SK-N-SH (cell line): ENCODE results near the gene PERCC1. TPM values are rescaled to one million over a fixed set of nuclear protein-coding genes. Genes with fewer than 3 reads are reported as not detected.

Experiments
- CTCF ChIA-PET: fragments of 300-600, 350-600 bp; formaldehyde crosslinking; extraction: SDS; loops from one replicate; lab custom pipeline; 2021; lab: Yijun Ruan, JAX
- POLR2A ChIA-PET: fragments of 350-600 bp; sonication (Branson Sonifier 250); formaldehyde crosslinking; extraction: SDS; loops from one replicate; lab custom pipeline; 2020; ENCODE audit warnings: antibody characterized with exemption, inconsistent platforms; lab: Yijun Ruan, JAX
- DNase-seq: peaks from one replicate; pipeline ENCODE4 v3.0.0; 2012
- H2AFZ ChIP-seq: fragments of 200-600 bp; sonication (generic); 2 replicates; pipeline ENCODE4 v1.8.1; 2016; ENCODE audit warnings: antibody characterized with exemption, mild to moderate bottlenecking, low read depth
- H3F3A ChIP-seq: fragments of 200-600 bp; sonication (generic); replicated peaks from 2 replicates; pipeline ENCODE3; 2016; ENCODE audit warnings: antibody characterized with exemption, mild to moderate bottlenecking; ENCODE audit not compliant: insufficient read depth
- H3K27ac ChIP-seq, 2 experiments: fragments of 200-500 bp in 1 of 2; fragments of 200-600 bp in 1 of 2; sonication (Bioruptor generic) in 1 of 2; sonication (generic), shearing (Covaris generic) in 1 of 2; 2 replicates each; pipeline versions ENCODE4 v1.5.1 to v1.6.1; 2014 to 2016; ENCODE audit warnings: low read depth in 2 of 2, inconsistent platforms in 1 of 2, low read length in 1 of 2, mild to moderate bottlenecking in 1 of 2, mixed read lengths in 1 of 2
- H3K27me3 ChIP-seq: fragments of 200-600 bp; sonication (generic), shearing (Covaris generic); 2 replicates; pipeline ENCODE4 v1.6.1; 2016; ENCODE audit warnings: mixed run types; ENCODE audit not compliant: insufficient read depth
- H3K36me3 ChIP-seq, 2 experiments: fragments of 200-500 bp in 1 of 2; fragments of 200-600 bp in 1 of 2; sonication (Bioruptor generic) in 1 of 2; sonication (generic) in 1 of 2; replicated peaks in 1 of 2; 2 replicates each; pipeline versions ENCODE3 to v1.5.1; 2014 to 2016; ENCODE audit warnings: low read length in 1 of 2, mild to moderate bottlenecking in 1 of 2; ENCODE audit not compliant: insufficient read depth in 2 of 2, control insufficient read depth in 1 of 2
- H3K4me1 ChIP-seq, 2 experiments: fragments of 200-500 bp in 1 of 2; fragments of 200-600 bp in 1 of 2; sonication (Bioruptor generic) in 1 of 2; sonication (generic), shearing (Covaris generic) in 1 of 2; 2 replicates each; pipeline versions ENCODE4 v1.5.1 to v1.6.1; 2014 to 2016; ENCODE audit warnings: low read depth in 1 of 2, low read length in 1 of 2, mixed run types in 1 of 2; ENCODE audit not compliant: insufficient read depth in 2 of 2, control insufficient read depth in 1 of 2
- H3K4me2 ChIP-seq: fragments of 200-600 bp; sonication (generic), shearing (Covaris generic); 2 replicates; pipeline ENCODE4 v1.6.1; 2017; ENCODE audit warnings: mixed run types
- H3K4me3 ChIP-seq, 2 experiments: fragments of 200-500 bp in 1 of 2; fragments of 200-600 bp in 1 of 2; sonication (Bioruptor generic) in 1 of 2; sonication (generic), shearing (Covaris generic) in 1 of 2; 2 replicates each; pipeline versions ENCODE4 v1.5.1 to v1.8.1; 2014 to 2016; ENCODE audit warnings: low read depth in 2 of 2, inconsistent platforms in 1 of 2, low read length in 1 of 2, mild to moderate bottlenecking in 1 of 2, mixed read lengths in 1 of 2, moderate library complexity in 1 of 2
- H3K79me2 ChIP-seq: fragments of 200-600 bp; sonication (generic); 2 replicates; pipeline ENCODE4 v1.8.1; 2017; ENCODE audit warnings: mild to moderate bottlenecking; ENCODE audit not compliant: insufficient read depth
- H3K9ac ChIP-seq: fragments of 200-600 bp; sonication (generic); 2 replicates; pipeline ENCODE4 v1.6.1; 2017; ENCODE audit warnings: mixed run types
- H3K9me2 ChIP-seq: fragments of 200-600 bp; sonication (generic); 2 replicates; pipeline ENCODE4 v1.6.1; 2017; ENCODE audit warnings: mixed run types
- H3K9me3 ChIP-seq: fragments of 200-600 bp; sonication (generic); 2 replicates; pipeline ENCODE4 v1.6.1; 2017; ENCODE audit warnings: mixed run types, mild to moderate bottlenecking, moderate library complexity
- H4K20me1 ChIP-seq: fragments of 200-600 bp; sonication (generic); 2 replicates; pipeline ENCODE4 v1.6.1; 2017; ENCODE audit warnings: mild to moderate bottlenecking, mixed run types; ENCODE audit not compliant: insufficient read depth
- EZH2phosphoT487 ChIP-seq: fragments of 200-600 bp; sonication (generic); IDR thresholded peaks from 2 replicates; pipeline ENCODE4 v1.6.1; 2017; ENCODE audit warnings: low read depth, mixed run types, mild to moderate bottlenecking, antibody characterized with exemption, moderate library complexity, borderline replicate concordance
- FOXJ3 ChIP-seq: sonication (generic); formaldehyde crosslinking; IDR thresholded peaks from 2 replicates; pipeline ENCODE4 v1.5.1; 2020; ENCODE audit warnings: mild to moderate bottlenecking, missing genetic modification reagents
- FOXM1 ChIP-seq: IDR thresholded peaks from 2 replicates; pipeline ENCODE4 v1.4.0; 2012; ENCODE audit warnings: low read depth, mild to moderate bottlenecking
- GATA2 ChIP-seq: sonication (generic); formaldehyde crosslinking; IDR thresholded peaks from 2 replicates; pipeline ENCODE4 v1.5.0; 2020; ENCODE audit warnings: mild to moderate bottlenecking, missing genetic modification reagents
- MEF2A ChIP-seq: IDR thresholded peaks from 2 replicates; pipeline ENCODE4 v1.4.0; 2012; ENCODE audit warnings: low read depth, borderline replicate concordance
- MXI1 ChIP-seq: IDR thresholded peaks from 2 replicates; pipeline ENCODE4 v1.6.1; 2012; ENCODE audit warnings: mild to moderate bottlenecking, low read depth, low read length, improper control_type of control experiment
- NFIC ChIP-seq: IDR thresholded peaks from 2 replicates; pipeline ENCODE4 v1.4.0; 2012; ENCODE audit warnings: borderline replicate concordance
- NRF1 ChIP-seq: IDR thresholded peaks from 2 replicates; pipeline ENCODE4 v1.6.1; 2012; ENCODE audit warnings: low read depth, mild to moderate bottlenecking, low read length
- POLR2AphosphoS5 ChIP-seq: IDR thresholded peaks from 2 replicates; pipeline ENCODE4 v1.6.1; 2012; ENCODE audit warnings: low read depth, low read length
- RAD21 ChIP-seq: IDR thresholded peaks from 2 replicates; pipeline ENCODE4 v1.6.1; 2012; ENCODE audit warnings: mild to moderate bottlenecking, low read length
- SIN3A ChIP-seq: IDR thresholded peaks from 2 replicates; pipeline ENCODE4 v1.6.1; 2012; ENCODE audit warnings: low read depth, mild to moderate bottlenecking, low read length, moderate library complexity, borderline replicate concordance
- YY1 ChIP-seq: IDR thresholded peaks from 2 replicates; pipeline ENCODE4 v1.4.0; 2012; ENCODE audit warnings: low read depth, mild to moderate bottlenecking
- WGBS: methylation state at CpG from one replicate; pipeline ENCODE4 v1.1.6; 2017; ENCODE audit warnings: low lambda C conversion rate; 5-methylcytosine and 5-hydroxymethylcytosine counted together
- polyA plus RNA-seq, 3 experiments: library from polyadenylated mRNA; depleted of rRNA; stranded (reverse); fragments of >200 nt; gene quantifications; 2 replicates each; pipeline ENCODE4 v1.2.3, GENCODE V29; 2012
- TF ChIP-seq, protein P1 (sequence below): IDR thresholded peaks from 2 replicates; pipeline ENCODE4 v1.4.0; 2012; ENCODE audit warnings: low read depth, borderline replicate concordance
- TF ChIP-seq, protein P2 (sequence below): fragments of 200-600 bp; sonication (generic); IDR thresholded peaks from 2 replicates; pipeline ENCODE4 v1.6.1; 2017; ENCODE audit warnings: antibody characterized with exemption, mild to moderate bottlenecking, moderate library complexity

Gene PERCC1
- polyA plus RNA-seq, 1 of the 3 experiments (the other 2 are of a cell fraction) = not detected

DNA sequence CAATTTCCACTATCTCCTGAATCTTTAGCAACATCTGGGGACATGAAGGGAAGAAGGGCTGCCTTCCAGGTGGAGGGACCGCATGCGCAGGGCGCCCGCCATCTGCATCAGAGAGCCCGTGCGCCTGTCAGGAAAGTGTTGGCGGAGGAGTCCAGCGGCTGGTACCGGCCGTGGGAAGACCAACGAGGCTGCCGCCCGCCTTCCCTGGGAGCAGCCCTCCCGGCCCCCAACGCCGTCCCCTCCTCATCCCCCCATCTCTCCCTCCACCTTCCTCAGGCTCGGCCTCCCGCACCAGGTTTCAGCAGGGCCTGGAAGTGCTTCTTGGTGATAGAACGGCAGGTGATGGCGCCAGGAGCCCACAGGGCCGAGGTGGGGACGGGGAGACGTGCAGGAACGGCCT is 35.2 kb downstream of the PERCC1 start:
- POLR2A ChIA-PET = no interaction called here
- peaks cover 45% of the 10 kb centered on the region; the same call in 1 of the 2 replicates for H3K79me2 ChIP-seq
- no peak overlapping the region for H3K4me2 ChIP-seq

DNA sequence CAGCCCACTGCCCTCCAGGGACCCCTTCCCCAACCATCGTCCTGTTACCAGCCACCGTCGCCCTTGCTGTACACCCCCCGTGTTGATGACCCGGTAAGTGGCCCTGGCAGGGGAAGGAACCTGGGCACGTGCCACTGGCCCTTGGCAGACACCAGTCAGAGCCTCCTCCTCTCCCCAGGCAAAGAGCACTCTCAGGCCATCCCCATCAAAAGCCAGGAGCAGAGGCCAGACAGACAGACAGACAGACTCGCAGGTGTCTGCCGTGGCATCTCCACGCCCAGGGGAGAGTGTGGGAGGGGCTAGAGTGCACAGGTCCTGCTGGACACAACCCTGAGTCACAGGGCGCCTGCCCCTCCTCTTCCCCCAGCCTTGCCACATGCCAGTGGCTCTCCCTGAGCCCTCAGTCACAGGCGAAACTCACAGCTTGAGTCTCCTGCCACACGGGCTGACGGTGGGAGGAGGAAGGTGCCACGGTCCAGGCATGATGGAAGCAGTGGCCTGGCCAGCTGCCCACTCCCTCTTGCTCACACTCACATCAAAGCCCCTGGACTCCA is 36.2 kb downstream of the PERCC1 start:
- no peak overlapping the region for H3K9ac ChIP-seq
- H3K4me2 ChIP-seq = no peak overlapping the region
- no peak for TF ChIP-seq RAD21
- no peak overlapping the region for H3K4me3 ChIP-seq
- peaks cover 0 to 3% of the 10 kb centered on the region in 2 experiments for H3K36me3 ChIP-seq
- no peak overlapping the region for H3K27ac ChIP-seq
- no peaks in the 10 kb centered on the region for H3K27me3 ChIP-seq
- DNase-seq = no peak
- H4K20me1 ChIP-seq = peaks cover 11% of the 10 kb centered on the region; the same call in 1 of the 2 replicates
- no peaks in the 10 kb centered on the region for H3K9me3 ChIP-seq
- H3K4me1 ChIP-seq = no peaks in the 10 kb centered on the region; a peak in 1 of 4 replicates
- H2AFZ ChIP-seq = no peak overlapping the region
- no peaks in the 10 kb centered on the region for H3K9me2 ChIP-seq
- 100% methylated on average over 6 of the region's 14 CpGs for whole genome bisulfite sequencing
- H3K79me2 ChIP-seq = peaks cover 52% of the 10 kb centered on the region; the same call in 1 of the 2 replicates
- no peaks in the 10 kb centered on the region for H3F3A ChIP-seq
- POLR2A ChIA-PET = no interaction called here
- CTCF ChIA-PET = no interaction called here

More for the DNA sequence above, 35.2 kb downstream of the PERCC1 start:
- Histone ChIP-seq H3K4me1 (no peaks in the 10 kb centered on the region; a peak in 1 of 4 replicates), H3K9me3 (no peaks in the 10 kb centered on the region), H2AFZ (no peak overlapping the region), H3F3A (no peaks in the 10 kb centered on the region), H3K4me3 (no peak overlapping the region), H4K20me1 (peaks cover 11% of the 10 kb centered on the region; the same call in 1 of the 2 replicates), H3K27ac (no peak overlapping the region), H3K27me3 (no peaks in the 10 kb centered on the region), H3K9me2 (no peaks in the 10 kb centered on the region), H3K9ac (no peak overlapping the region), H3K36me3 (peaks cover 0 to 6% of the 10 kb centered on the region in 2 experiments)
- CTCF ChIA-PET = no interaction called here
- DNase-seq = no peak
- WGBS = 97% methylated on average over 8 of the region's 24 CpGs
- TF ChIP-seq EZH2phosphoT487 (no peak), GATA2 (CRISPR knock-in tag) (no peak), MXI1 (no peak), FOXM1 (no peak), SIN3A (no peak), POLR2AphosphoS5 (no peak), MEF2A (no peak), YY1 (no peak), NRF1 (no peak), NFIC (no peak), FOXJ3 (CRISPR knock-in tag) (no peak)
- TF ChIP-seq, protein P1, sequence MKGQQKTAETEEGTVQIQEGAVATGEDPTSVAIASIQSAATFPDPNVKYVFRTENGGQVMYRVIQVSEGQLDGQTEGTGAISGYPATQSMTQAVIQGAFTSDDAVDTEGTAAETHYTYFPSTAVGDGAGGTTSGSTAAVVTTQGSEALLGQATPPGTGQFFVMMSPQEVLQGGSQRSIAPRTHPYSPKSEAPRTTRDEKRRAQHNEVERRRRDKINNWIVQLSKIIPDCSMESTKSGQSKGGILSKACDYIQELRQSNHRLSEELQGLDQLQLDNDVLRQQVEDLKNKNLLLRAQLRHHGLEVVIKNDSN = no peak
- TF ChIP-seq, protein P2, sequence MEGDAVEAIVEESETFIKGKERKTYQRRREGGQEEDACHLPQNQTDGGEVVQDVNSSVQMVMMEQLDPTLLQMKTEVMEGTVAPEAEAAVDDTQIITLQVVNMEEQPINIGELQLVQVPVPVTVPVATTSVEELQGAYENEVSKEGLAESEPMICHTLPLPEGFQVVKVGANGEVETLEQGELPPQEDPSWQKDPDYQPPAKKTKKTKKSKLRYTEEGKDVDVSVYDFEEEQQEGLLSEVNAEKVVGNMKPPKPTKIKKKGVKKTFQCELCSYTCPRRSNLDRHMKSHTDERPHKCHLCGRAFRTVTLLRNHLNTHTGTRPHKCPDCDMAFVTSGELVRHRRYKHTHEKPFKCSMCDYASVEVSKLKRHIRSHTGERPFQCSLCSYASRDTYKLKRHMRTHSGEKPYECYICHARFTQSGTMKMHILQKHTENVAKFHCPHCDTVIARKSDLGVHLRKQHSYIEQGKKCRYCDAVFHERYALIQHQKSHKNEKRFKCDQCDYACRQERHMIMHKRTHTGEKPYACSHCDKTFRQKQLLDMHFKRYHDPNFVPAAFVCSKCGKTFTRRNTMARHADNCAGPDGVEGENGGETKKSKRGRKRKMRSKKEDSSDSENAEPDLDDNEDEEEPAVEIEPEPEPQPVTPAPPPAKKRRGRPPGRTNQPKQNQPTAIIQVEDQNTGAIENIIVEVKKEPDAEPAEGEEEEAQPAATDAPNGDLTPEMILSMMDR = no peak
